Spleen (tissue), 7 donors: ENCODE results near the gene RAVER2.

Experiments used
- CTCF ChIP-seq, 11 experiments: fragments of 200-600 bp in 7 of 11; fragments of 450-650 bp in 4 of 11; sonication (generic) in 4 of 11; IDR thresholded peaks in 8 of 11; conservative IDR thresholded peaks in 3 of 11; 1 replicate in 7 of 11; 2 replicates in 4 of 11; pipeline versions ENCODE4 v1.4.0 to v1.8.0; 2016 to 2021; ENCODE audit warnings: antibody characterized with exemption in 11 of 11, inconsistent platforms in 4 of 11, mild to moderate bottlenecking in 1 of 11
- POLR2AphosphoS5 ChIP-seq, 3 donors: sonication (generic); formaldehyde crosslinking; IDR thresholded peaks; one replicate each; pipeline ENCODE4 v1.5.1; 2017; ENCODE audit warnings: antibody characterized with exemption in 3 of 3
- donor health status: DM: no; HTN: no; CAD: no; lungs with moderate emphysema.
- donor health status: DM: no; HTN: no; CAD: no.
- donor health status: DM: no; HTN: no; CAD: no.

GRCh38 chr1:64712049-64712448 lies 32.8 kb upstream of the RAVER2 start:
- TF ChIP-seq CTCF (IDR thresholded peaks at IDR 0.05 in 8 of 11, conservative IDR thresholded peaks at IDR 0.05 in 3 of 11), result no peak
- TF ChIP-seq POLR2AphosphoS5 (IDR thresholded peaks at IDR 0.05), result no peak
